ENCODE measurements around the gene FAM81A.

FAM81A gene

DNA sequence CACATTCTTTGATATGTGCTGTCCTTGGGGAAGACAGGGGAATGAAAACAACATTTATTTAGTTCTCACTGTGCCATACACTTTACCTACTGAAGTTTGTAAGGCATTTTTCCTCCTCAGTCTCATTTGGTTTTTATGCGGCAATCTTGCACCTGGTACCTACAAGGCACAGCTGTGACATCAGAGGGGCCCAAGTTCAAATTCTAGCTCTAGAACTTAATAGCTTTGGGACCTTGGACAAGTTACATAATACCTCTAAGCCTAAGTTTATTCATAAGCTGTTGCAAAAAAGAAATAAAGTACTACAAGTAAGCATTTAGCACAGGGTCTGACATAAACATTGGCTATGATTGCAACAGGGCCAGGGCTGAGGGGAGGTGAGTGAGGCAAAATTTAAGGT, 5.6 kb upstream of the FAM81A start:
- Histone ChIP-seq H2BK120ac (ENCODE audit: low read depth, low read length) (no peak overlapping the region), H4K5ac (ENCODE audit: low read length) (no peak overlapping the region), H3K56ac (ENCODE audit: low read length) (no peak overlapping the region), H3K9ac (ENCODE audit: low read length) (no peak overlapping the region), H3K18ac (ENCODE audit: low read length) (no peak overlapping the region), H3K36me3 (ENCODE audit: control insufficient read depth, insufficient read depth, low read length) (no peaks in the 10 kb centered on the region), H4K8ac (ENCODE audit: low read depth, low read length) (no peak overlapping the region), H3K27ac (ENCODE audit: low read depth, low read length) (no peak overlapping the region), H3K23ac (ENCODE audit: low read length) (no peak overlapping the region), H3K4me1 (ENCODE audit: control insufficient read depth, low read depth, low read length) (no peaks in the 10 kb centered on the region), H3K4me2 (ENCODE audit: low read length) (no peak overlapping the region), H3K79me1 (ENCODE audit: low read length) (no peaks in the 10 kb centered on the region), H3K4me3 (ENCODE audit: low read length) (no peak overlapping the region), H3K4ac (ENCODE audit: low read depth, low read length) (no peak overlapping the region), H3K79me2 (ENCODE audit: control insufficient read depth, insufficient read depth, low read length) (no peaks in the 10 kb centered on the region), H2BK5ac (ENCODE audit: low read length) (no peak overlapping the region), H2AK5ac (ENCODE audit: low read length) (no peak overlapping the region), H3K27me3 (ENCODE audit: insufficient read depth, low read length, poor library complexity) (peaks cover 15% of the 10 kb centered on the region), H2BK15ac (replicated peaks; ENCODE audit: low read depth) (no peak overlapping the region)
- no CpG with 5 or more reads among the region's 1 CpG for WGBS (ENCODE audit: extremely low coverage, insufficient coverage, low lambda C conversion rate)
- no peak for DNase-seq

GRCh38 chr15:59434481-59434880, 3.5 kb upstream of the FAM81A start:
- H2BK15ac ChIP-seq (replicated peaks; ENCODE audit: low read depth), result no peak overlapping the region
- no peaks in the 10 kb centered on the region for H3K79me2 ChIP-seq (ENCODE audit: control insufficient read depth, insufficient read depth, low read length)
- H3K9ac ChIP-seq (ENCODE audit: low read length), result no peak overlapping the region
- peaks cover 21% of the 10 kb centered on the region for H3K27me3 ChIP-seq (ENCODE audit: insufficient read depth, low read length, poor library complexity)
- H4K5ac ChIP-seq (ENCODE audit: low read length), result no peak overlapping the region
- no peak overlapping the region for H3K56ac ChIP-seq (ENCODE audit: low read length)
- H3K36me3 ChIP-seq (ENCODE audit: control insufficient read depth, insufficient read depth, low read length), result no peaks in the 10 kb centered on the region
- H3K18ac ChIP-seq (ENCODE audit: low read length), result no peak overlapping the region
- DNase-seq, result no peak
- no peak overlapping the region for H3K4me2 ChIP-seq (ENCODE audit: low read length)
- no peak overlapping the region for H3K27ac ChIP-seq (ENCODE audit: low read depth, low read length)
- H3K4me1 ChIP-seq (ENCODE audit: control insufficient read depth, low read depth, low read length), result no peaks in the 10 kb centered on the region
- H3K23ac ChIP-seq (ENCODE audit: low read length), result no peak overlapping the region
- H3K4ac ChIP-seq (ENCODE audit: low read depth, low read length), result no peak overlapping the region
- H2BK5ac ChIP-seq (ENCODE audit: low read length), result no peak overlapping the region
- no peak overlapping the region for H2BK120ac ChIP-seq (ENCODE audit: low read depth, low read length)
- WGBS (ENCODE audit: extremely low coverage, insufficient coverage, low lambda C conversion rate), result no CpG with 5 or more reads among the region's 4 CpGs
- H2AK5ac ChIP-seq (ENCODE audit: low read length), result no peak overlapping the region
- H3K79me1 ChIP-seq (ENCODE audit: low read length), result no peaks in the 10 kb centered on the region
- no peak overlapping the region for H4K8ac ChIP-seq (ENCODE audit: low read depth, low read length)
- no peak overlapping the region for H3K4me3 ChIP-seq (ENCODE audit: low read length)

GRCh38 chr15:59436774-59437141, 1.2 kb upstream of the FAM81A start:
- H3K27ac ChIP-seq (ENCODE audit: low read depth, low read length), result no peak overlapping the region
- H3K4me2 ChIP-seq (ENCODE audit: low read length), result no peak overlapping the region
- no peak overlapping the region for H2AK5ac ChIP-seq (ENCODE audit: low read length)
- H2BK5ac ChIP-seq (ENCODE audit: low read length), result no peak overlapping the region
- no peak overlapping the region for H2BK120ac ChIP-seq (ENCODE audit: low read depth, low read length)
- no peaks in the 10 kb centered on the region for H3K36me3 ChIP-seq (ENCODE audit: control insufficient read depth, insufficient read depth, low read length)
- H3K4ac ChIP-seq (ENCODE audit: low read depth, low read length), result no peak overlapping the region
- no peaks in the 10 kb centered on the region for H3K79me1 ChIP-seq (ENCODE audit: low read length)
- H4K5ac ChIP-seq (ENCODE audit: low read length), result no peak overlapping the region
- H3K4me3 ChIP-seq (ENCODE audit: low read length), result no peak overlapping the region
- no peaks in the 10 kb centered on the region for H3K4me1 ChIP-seq (ENCODE audit: control insufficient read depth, low read depth, low read length)
- H3K56ac ChIP-seq (ENCODE audit: low read length), result no peak overlapping the region
- H3K23ac ChIP-seq (ENCODE audit: low read length), result no peak overlapping the region
- DNase-seq, result no peak
- H3K18ac ChIP-seq (ENCODE audit: low read length), result no peak overlapping the region
- no CpG with 5 or more reads among the region's 6 CpGs for WGBS (ENCODE audit: extremely low coverage, insufficient coverage, low lambda C conversion rate)
- H3K79me2 ChIP-seq (ENCODE audit: control insufficient read depth, insufficient read depth, low read length), result no peaks in the 10 kb centered on the region
- no peak overlapping the region for H3K9ac ChIP-seq (ENCODE audit: low read length)
- no peak overlapping the region for H4K8ac ChIP-seq (ENCODE audit: low read depth, low read length)
- no peak overlapping the region for H2BK15ac ChIP-seq (replicated peaks; ENCODE audit: low read depth)
- peaks cover 27% of the 10 kb centered on the region for H3K27me3 ChIP-seq (ENCODE audit: insufficient read depth, low read length, poor library complexity)

DNA sequence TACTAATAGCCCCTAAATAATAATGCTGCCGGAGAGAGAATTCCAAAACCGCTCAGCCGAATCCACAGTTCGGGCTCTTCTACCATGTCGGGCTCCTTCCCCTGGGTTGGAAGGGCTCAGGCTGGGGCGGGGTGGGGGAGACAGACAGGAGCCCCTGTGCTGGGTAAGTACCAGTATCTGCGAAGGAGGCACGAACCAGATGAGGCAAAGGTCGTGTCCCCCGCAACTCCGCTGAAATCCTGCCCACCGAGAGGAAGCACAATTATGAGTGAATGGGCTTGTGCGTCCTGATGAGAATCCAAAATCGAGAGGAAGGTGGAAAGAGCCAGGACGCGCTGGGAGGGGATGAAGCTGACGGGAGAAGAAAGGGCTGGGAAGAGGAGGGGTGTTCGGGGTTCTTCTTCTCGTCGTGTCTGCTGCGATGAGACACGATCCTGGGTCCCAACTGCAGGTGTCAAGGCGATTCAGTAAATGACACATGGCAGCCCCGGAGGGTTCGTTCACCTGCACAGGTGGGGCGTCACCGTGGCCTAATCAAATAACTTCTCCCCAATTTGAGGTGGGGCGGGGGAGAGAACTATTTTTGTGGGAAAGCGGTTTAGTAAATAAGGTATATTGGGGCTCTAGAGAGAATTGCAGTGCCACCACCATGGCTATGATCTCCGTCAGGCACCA, 707 bp upstream of the FAM81A start:
- DNase-seq, result no peak
- Histone ChIP-seq H3K4me3 (ENCODE audit: low read length) (no peak overlapping the region), H3K27me3 (ENCODE audit: insufficient read depth, low read length, poor library complexity) (peaks cover 27% of the 10 kb centered on the region)

GRCh38 chr15:59438625-59439290, 772 bp downstream of the FAM81A start:
- Histone ChIP-seq H2BK5ac (ENCODE audit: low read length) (no peak overlapping the region), H3K27me3 (ENCODE audit: insufficient read depth, low read length, poor library complexity) (peaks cover 27% of the 10 kb centered on the region), H2AK5ac (ENCODE audit: low read length) (no peak overlapping the region), H3K27ac (ENCODE audit: low read depth, low read length) (no peak overlapping the region), H3K18ac (ENCODE audit: low read length) (no peak overlapping the region), H3K9ac (ENCODE audit: low read length) (peak overlapping the region; percentile 60), H3K4me3 (ENCODE audit: low read length) (no peak overlapping the region), H3K4me2 (ENCODE audit: low read length) (peak overlapping the region; percentile 94), H4K5ac (ENCODE audit: low read length) (no peak overlapping the region), H3K4me1 (ENCODE audit: control insufficient read depth, low read depth, low read length) (no peaks in the 10 kb centered on the region), H4K8ac (ENCODE audit: low read depth, low read length) (no peak overlapping the region), H3K79me1 (ENCODE audit: low read length) (no peaks in the 10 kb centered on the region), H2BK15ac (replicated peaks; ENCODE audit: low read depth) (no peak overlapping the region), H3K56ac (ENCODE audit: low read length) (peak overlapping the region; percentile 84), H3K4ac (ENCODE audit: low read depth, low read length) (no peak overlapping the region), H3K79me2 (ENCODE audit: control insufficient read depth, insufficient read depth, low read length) (no peaks in the 10 kb centered on the region), H3K23ac (ENCODE audit: low read length) (no peak overlapping the region), H3K36me3 (ENCODE audit: control insufficient read depth, insufficient read depth, low read length) (no peaks in the 10 kb centered on the region), H2BK120ac (ENCODE audit: low read depth, low read length) (no peak overlapping the region)
- DNase-seq, result no peak
- no CpG with 5 or more reads among the region's 22 CpGs for WGBS (ENCODE audit: extremely low coverage, insufficient coverage, low lambda C conversion rate)

More for the DNA sequence above, 707 bp upstream of the FAM81A start:
- H4K8ac ChIP-seq (ENCODE audit: low read depth, low read length), result no peak overlapping the region
- H3K4me1 ChIP-seq (ENCODE audit: control insufficient read depth, low read depth, low read length), result no peaks in the 10 kb centered on the region
- H3K4me2 ChIP-seq (ENCODE audit: low read length), result peak overlapping the region; percentile 90
- no peak overlapping the region for H3K4ac ChIP-seq (ENCODE audit: low read depth, low read length)
- no peak overlapping the region for H3K27ac ChIP-seq (ENCODE audit: low read depth, low read length)
- no peaks in the 10 kb centered on the region for H3K36me3 ChIP-seq (ENCODE audit: control insufficient read depth, insufficient read depth, low read length)
- H2BK5ac ChIP-seq (ENCODE audit: low read length), result no peak overlapping the region
- no peak overlapping the region for H4K5ac ChIP-seq (ENCODE audit: low read length)
- no peaks in the 10 kb centered on the region for H3K79me2 ChIP-seq (ENCODE audit: control insufficient read depth, insufficient read depth, low read length)
- no peak overlapping the region for H2AK5ac ChIP-seq (ENCODE audit: low read length)
- H3K9ac ChIP-seq (ENCODE audit: low read length), result no peak overlapping the region
- H2BK120ac ChIP-seq (ENCODE audit: low read depth, low read length), result no peak overlapping the region
- no peak overlapping the region for H3K56ac ChIP-seq (ENCODE audit: low read length)
- no peaks in the 10 kb centered on the region for H3K79me1 ChIP-seq (ENCODE audit: low read length)
- no CpG with 5 or more reads among the region's 30 CpGs for WGBS (ENCODE audit: extremely low coverage, insufficient coverage, low lambda C conversion rate)
- H3K23ac ChIP-seq (ENCODE audit: low read length), result no peak overlapping the region
- no peak overlapping the region for H2BK15ac ChIP-seq (replicated peaks; ENCODE audit: low read depth)
- H3K18ac ChIP-seq (ENCODE audit: low read length), result no peak overlapping the region
